Midbrain (tissue), 1 donor: ENCODE results near the gene PHRF1.
"Not testable (repeated sequence)": the region's sequence is repeated elsewhere in the genome, so short reads cannot be mapped to it uniquely, and the experiment has no call there.

Experiments
- DNase-seq: peaks from one replicate; lab custom pipeline; 2025; lab: John Stamatoyannopoulos, UW

Gene PHRF1

DNA sequence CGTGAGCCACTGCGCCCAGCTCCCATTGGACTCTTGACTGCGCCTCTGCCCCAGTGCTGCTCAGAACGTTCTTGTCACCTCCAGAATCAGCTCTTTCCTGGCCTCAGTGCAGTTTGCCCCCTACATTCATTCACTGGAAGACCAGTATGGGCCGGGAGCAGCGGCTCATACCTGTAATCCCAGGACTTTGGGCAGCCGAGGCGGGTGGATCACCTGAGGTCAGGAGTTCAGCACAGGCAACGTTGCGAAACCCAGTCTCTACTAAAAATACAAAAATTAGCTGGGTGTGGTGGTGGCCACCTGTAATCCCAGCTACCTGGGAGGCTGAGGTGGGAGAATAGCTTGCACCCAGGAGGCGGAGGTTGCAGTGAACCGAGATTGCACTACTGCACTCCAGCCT, 78.2 kb downstream of the PHRF1 start:
- DNase-seq = not testable (repeated sequence)

DNA sequence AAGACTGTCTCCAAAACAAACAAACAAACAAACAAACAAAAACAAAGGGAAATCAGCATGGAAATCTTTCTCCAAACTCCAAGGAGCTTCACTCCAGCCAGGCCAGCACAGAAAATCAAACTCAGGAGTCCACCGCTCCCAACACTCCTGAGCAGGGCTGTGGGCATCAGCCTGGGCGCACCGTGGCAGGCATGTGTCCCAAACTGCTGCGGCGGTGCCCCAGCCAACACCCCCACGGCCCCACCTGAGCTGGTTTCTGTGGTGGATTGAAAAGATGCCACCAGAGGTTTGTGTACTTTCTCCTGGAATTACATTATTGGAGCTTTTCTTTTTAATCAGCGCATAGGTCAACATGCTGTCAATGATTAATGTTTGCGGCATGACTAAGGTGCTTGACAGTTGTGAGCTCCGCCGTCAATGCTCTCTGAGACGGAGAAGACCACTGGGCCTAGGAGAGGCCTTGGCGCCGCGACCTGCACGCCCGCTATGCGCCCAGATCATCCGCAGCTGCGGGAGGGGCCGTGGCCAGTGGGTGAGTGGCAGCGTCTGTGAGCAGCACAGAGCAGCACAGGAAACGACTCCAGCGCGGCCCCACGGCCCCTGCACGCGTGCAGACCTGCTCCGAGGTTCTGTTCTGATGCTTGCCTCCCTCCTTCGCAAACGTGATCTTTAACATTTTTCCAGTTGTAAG, 78.9 kb downstream of the PHRF1 start:
- no peak for DNase-seq

DNA sequence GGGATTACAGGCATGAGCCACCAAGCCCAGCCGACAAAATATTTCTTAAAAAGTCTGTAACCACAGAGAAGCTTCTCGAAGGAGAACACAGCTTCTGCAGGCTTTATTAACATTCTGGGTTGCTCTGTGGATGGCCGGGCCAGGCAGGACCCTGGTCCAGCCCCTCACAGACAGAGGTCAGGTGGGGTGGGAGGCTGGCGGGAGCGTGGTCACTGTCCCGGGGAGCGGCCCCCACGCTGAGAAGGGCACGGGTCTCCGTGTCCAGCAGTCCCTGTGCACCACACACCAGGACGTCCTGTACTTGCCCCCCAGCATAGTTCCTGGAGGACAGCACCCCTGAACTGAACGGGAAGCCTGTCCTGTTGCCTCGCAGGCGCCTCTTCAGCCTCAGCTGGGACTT, 80.2 kb downstream of the PHRF1 start:
- DNase-seq = no peak

DNA sequence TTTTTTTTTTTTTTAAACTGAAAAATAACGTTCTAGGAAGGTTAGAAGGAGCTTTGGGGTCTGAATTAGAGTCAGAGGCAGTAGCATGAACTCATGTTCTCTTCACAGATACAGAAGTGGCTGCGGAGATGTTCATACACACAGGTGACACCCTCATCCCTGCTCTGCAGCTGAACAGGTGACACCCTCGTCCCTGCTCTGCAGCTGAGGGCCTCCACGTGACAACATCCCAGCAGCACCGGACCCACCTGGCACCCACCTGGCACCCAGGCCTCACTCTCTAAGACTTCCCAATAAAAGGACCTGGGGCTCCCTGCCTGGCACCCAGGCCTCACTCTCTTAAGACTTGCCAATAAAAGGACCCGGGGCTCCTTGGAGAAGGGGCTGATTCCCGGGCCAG, 80.6 kb downstream of the PHRF1 start:
- no peak for DNase-seq

GRCh38 chr11:657691-658126, 81.4 kb downstream of the PHRF1 start:
- no peak for DNase-seq

- DNase-seq = no peak
These were observed 83.3 kb downstream of the PHRF1 start for GRCh38 chr11:659532-660085.

GRCh38 chr11:660281-660680, 84.0 kb downstream of the PHRF1 start:
- no peak for DNase-seq

- no peak for DNase-seq
These were observed 84.6 kb downstream of the PHRF1 start for GRCh38 chr11:660681-661444.
